Measurements from ENCODE around the gene AKAP13. TPM values are rescaled to one million over a fixed set of nuclear protein-coding genes. Genes with fewer than 3 reads are reported as not detected.

AKAP13 gene
- total RNA-seq, 4 donors from 2014 or later = 332 to 362 (median 351) TPM

DNA sequence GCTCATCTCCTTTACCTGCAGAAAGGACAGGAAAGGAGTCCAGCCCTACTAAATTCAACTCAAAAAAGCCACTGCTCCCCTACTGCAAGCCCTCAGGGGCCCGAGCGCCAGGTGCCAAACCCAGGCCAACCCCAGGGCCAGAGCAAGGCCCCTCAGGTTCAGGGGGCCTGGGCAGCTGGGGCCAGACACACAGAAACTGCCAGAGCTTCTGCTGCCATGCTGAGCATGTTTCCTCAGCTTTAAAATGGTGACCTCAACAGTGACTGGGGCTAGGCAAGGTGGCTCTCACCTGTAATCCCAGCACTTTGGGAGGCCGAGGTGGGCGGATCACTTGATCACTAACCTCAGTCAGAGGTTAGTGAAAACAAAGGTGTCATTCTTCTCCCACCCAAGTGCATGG is 375.5 kb downstream of the AKAP13 start:
- Histone ChIP-seq H3K4me1 (peaks cover 0 to 19% (median 12%) of the 10 kb centered on the region in 4 donors), H3K27me3 (no peaks in the 10 kb centered on the region), H3K27ac (no peak overlapping the region), H3K9me3 (no peaks in the 10 kb centered on the region), H3K36me3 (peaks cover 0 to 33% (median 0%) of the 10 kb centered on the region in 3 donors), H3K4me3 (no peak overlapping the region)
- TF ChIP-seq EP300 (IDR thresholded peaks at IDR 0.05) = no peak
- no peak for TF ChIP-seq CTCF (IDR thresholded peaks at IDR 0.05)
- no peak for TF ChIP-seq POLR2A (IDR thresholded peaks at IDR 0.05)
- WGBS, 2 donors = 80 to 97% methylated on average over 1 to 4 of the region's 4 CpGs
- no peak for DNase-seq (ENCODE audit: low spot score in 2 of 2)

DNA sequence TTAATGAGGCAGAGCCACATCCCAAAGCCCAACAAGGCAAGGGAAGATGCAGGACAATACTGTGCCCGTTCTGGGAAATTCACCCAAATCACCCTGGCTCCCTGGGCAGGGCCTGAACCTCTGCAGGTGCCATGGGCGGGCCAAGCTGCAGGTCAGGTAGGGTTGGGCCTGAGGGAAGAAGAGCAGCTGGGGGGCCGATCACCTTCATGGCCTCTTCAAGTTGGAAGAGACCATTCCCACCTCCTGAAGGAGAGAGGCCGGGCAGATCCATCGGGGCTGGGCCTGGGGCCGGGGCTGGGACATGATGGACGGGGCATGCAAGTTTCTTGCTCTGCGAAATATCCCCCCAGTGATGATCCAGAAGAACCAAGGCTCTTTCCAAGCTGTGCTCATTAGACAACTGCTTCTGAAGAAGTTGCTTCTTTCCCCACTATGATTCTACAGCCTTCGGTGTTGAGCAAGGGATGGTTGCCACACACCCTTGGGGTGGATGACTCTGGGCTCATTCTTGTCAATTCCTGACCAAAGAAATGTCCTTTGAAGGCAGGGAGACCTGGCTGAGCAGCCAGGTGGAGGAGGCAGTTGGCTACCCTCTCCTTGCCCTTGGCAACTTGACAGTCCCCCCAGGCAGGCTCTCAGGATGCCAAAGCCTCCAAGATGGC is 376.1 kb downstream of the AKAP13 start:
- peak in 1 of 2 donors; percentile 9 for DNase-seq (ENCODE audit: low spot score in 2 of 2)
- H3K4me3 ChIP-seq = no peak overlapping the region
- peaks cover 0 to 37% (median 0%) of the 10 kb centered on the region in 3 donors for H3K36me3 ChIP-seq
- TF ChIP-seq CTCF (IDR thresholded peaks at IDR 0.05) (no peak), POLR2A (IDR thresholded peaks at IDR 0.05) (no peak), EP300 (IDR thresholded peaks at IDR 0.05) (no peak)
- 93 to 96% methylated on average over 8 to 9 of the region's 9 CpGs for WGBS, 2 donors
- no peak overlapping the region for H3K27ac ChIP-seq
- H3K27me3 ChIP-seq = no peaks in the 10 kb centered on the region
- H3K4me1 ChIP-seq = peaks cover 0 to 13% (median 6%) of the 10 kb centered on the region in 4 donors
- no peaks in the 10 kb centered on the region for H3K9me3 ChIP-seq

DNA sequence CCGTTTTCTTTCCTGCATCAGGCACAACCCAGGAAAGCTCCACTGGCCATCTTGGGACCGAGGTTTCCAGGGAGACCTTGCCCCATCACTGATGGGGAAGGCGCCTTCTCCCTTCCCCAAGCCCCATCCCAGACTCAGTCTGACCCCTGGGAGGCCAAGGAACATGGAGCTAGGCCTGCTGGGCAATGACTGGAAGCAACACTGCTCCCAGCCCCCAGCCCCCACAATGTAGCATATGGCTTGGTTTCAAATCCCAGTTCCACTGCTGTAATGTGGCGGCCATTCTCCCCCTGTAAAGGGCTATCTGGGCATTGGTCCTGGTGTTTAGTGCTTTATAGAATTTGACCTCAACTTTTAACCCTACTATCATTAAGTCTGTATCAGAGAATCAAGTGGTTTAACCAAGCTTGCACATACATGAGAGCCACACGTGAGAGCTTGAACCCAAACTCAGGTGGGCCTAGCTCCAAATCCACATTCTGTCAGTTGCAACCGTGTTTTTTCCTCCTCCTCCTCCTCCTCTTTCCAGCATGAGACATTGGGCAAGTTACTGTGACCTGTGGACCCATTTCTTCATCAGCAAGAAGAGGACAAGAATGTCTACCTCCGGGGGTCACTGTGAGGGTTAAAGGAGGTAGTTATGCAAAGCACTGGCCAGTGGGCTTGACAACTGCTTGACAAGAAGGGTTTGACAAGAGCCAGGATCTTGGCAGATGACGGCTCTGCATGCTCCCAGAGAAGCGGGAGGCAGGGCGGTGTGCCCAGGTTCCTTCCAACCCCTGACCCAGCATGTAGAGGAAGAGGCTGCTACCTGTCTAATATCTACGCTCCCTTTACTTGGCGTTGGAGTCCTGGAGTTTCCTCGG is 376.9 kb downstream of the AKAP13 start:
- TF ChIP-seq CTCF (IDR thresholded peaks at IDR 0.05) = no peak
- no peak for TF ChIP-seq EP300 (IDR thresholded peaks at IDR 0.05)
- Histone ChIP-seq H3K9me3 (no peaks in the 10 kb centered on the region), H3K27me3 (no peaks in the 10 kb centered on the region), H3K27ac (no peak overlapping the region), H3K4me3 (no peak overlapping the region), H3K4me1 (peaks cover 0 to 8% (median under 1%) of the 10 kb centered on the region in 4 donors), H3K36me3 (peaks cover 0 to 45% (median 0%) of the 10 kb centered on the region in 3 donors)
- DNase-seq (ENCODE audit: low spot score in 2 of 2) = peak in 1 of 2 donors; percentile 1
- 83 to 94% methylated on average over 13 of the region's 13 CpGs for WGBS, 2 donors

- Histone ChIP-seq H3K27me3 (no peaks in the 10 kb centered on the region), H3K9me3 (no peaks in the 10 kb centered on the region), H3K36me3 (peaks cover 0 to 45% (median 0%) of the 10 kb centered on the region in 3 donors), H3K4me3 (no peak overlapping the region), H3K27ac (no peak overlapping the region), H3K4me1 (peaks cover 0 to 6% (median 2%) of the 10 kb centered on the region in 4 donors)
- no peak for DNase-seq (ENCODE audit: low spot score in 2 of 2)
- TF ChIP-seq POLR2A (IDR thresholded peaks at IDR 0.05) (no peak), EP300 (IDR thresholded peaks at IDR 0.05) (no peak), CTCF (IDR thresholded peaks at IDR 0.05) (no peak)
- 92 to 98% methylated on average over 16 to 17 of the region's 17 CpGs for WGBS, 2 donors
Measured at GRCh38 chr15:85757939-85758654, 377.7 kb downstream of the AKAP13 start.
